HepG2 (cell line): Measurements from ENCODE around the gene GLI3. TPM values are rescaled to one million over a fixed set of nuclear protein-coding genes. Genes with fewer than 3 reads are reported as not detected.

Source experiments
- ATAC-seq: fragments of 200-7000 bp; cut with Tn5 transposase; 3 replicates; pipeline ENCODE4 v1.9.1; 2020; ENCODE audit warnings: mild to moderate bottlenecking, moderate library complexity
- BruUV-seq: library from RNA; stranded (reverse); fragments of 400-500 nt; replicated peaks from 2 replicates; lab custom pipeline; 2021; lab: Mats Ljungman, UMichigan
- CTCF ChIA-PET: fragments of 300-600 bp; formaldehyde crosslinking; extraction: SDS; loops from one replicate; lab custom pipeline; 2021; ENCODE audit warnings: low total read pairs, inconsistent platforms, low intra/inter-chr PET ratio; lab: Yijun Ruan, JAX
- POLR2A ChIA-PET: fragments of 350-600 bp; sonication (Branson Sonifier 250); formaldehyde crosslinking; loops from one replicate; lab custom pipeline; 2020; ENCODE audit warnings: antibody characterized with exemption, inconsistent platforms; lab: Yijun Ruan, JAX
- DNase-seq: peaks from one replicate; pipeline ENCODE4 v3.0.0-alpha.2; 2015; ENCODE audit warnings: low spot score
- FAIRE-seq: peaks from 3 replicates; lab custom pipeline; 2011; peaks lifted over from hg19 to GRCh38; lab: Jason Lieb, UNC
- H2AFZ ChIP-seq: one replicate; pipeline ENCODE4 v1.6.1; 2011; ENCODE audit warnings: low read length, inconsistent platforms
- H3K27ac ChIP-seq: fragments of 300-600 bp; 3 replicates; pipeline ENCODE4 v1.8.0; 2011; ENCODE audit warnings: mixed run types, mild to moderate bottlenecking, mixed read lengths, low read length, inconsistent platforms; ENCODE audit not compliant: insufficient read depth; ENCODE audit errors: extremely low read length
- H3K27me3 ChIP-seq, 2 experiments: fragments of 200-600 bp in 1 of 2; 2 replicates in 1 of 2; 3 replicates in 1 of 2; pipeline versions ENCODE4 v1.6.0 to v1.8.0; 2011; ENCODE audit warnings: low read length in 2 of 2, mild to moderate bottlenecking in 2 of 2, moderate library complexity in 2 of 2, inconsistent platforms in 1 of 2; ENCODE audit not compliant: insufficient read depth in 2 of 2, control insufficient read depth in 1 of 2
- H3K36me3 ChIP-seq, 2 experiments: fragments of 200-600 bp in 1 of 2; replicated peaks in 1 of 2; 2 replicates in 1 of 2; 3 replicates in 1 of 2; pipeline versions ENCODE4 v1.5.1 to v1.8.0; 2011; ENCODE audit warnings: low read length in 2 of 2, inconsistent platforms in 1 of 2; ENCODE audit not compliant: insufficient read depth in 2 of 2, control insufficient read depth in 1 of 2
- H3K4me1 ChIP-seq: 2 replicates; pipeline ENCODE4 v1.5.1; 2012; ENCODE audit warnings: low read length, inconsistent platforms; ENCODE audit not compliant: insufficient read depth
- H3K4me2 ChIP-seq: 2 replicates; pipeline ENCODE4 v1.6.0; 2011; ENCODE audit warnings: low read depth, low read length, inconsistent platforms
- H3K4me3 ChIP-seq, 3 experiments: fragments of 200-600 bp in 1 of 3; sonication (generic), shearing (Covaris generic) in 1 of 3; replicated peaks in 1 of 3; 2 replicates each; pipeline ENCODE4 v1.5.1; 2011 to 2016; ENCODE audit warnings: low read length in 3 of 3, inconsistent platforms in 2 of 3, low read depth in 2 of 3, mild to moderate bottlenecking in 2 of 3, control low read depth in 1 of 3, mixed read lengths in 1 of 3; ENCODE audit not compliant: insufficient read depth in 1 of 3
- H3K79me2 ChIP-seq: one replicate; pipeline ENCODE4 v1.6.1; 2011; ENCODE audit warnings: low read length, inconsistent platforms; ENCODE audit not compliant: insufficient read depth
- H3K9ac ChIP-seq: 2 replicates; pipeline ENCODE4 v1.6.0; 2011; ENCODE audit warnings: mild to moderate bottlenecking, low read depth, low read length, inconsistent platforms; ENCODE audit not compliant: insufficient read depth
- H3K9me3 ChIP-seq: 2 replicates; pipeline ENCODE4 v1.5.1; 2012; ENCODE audit warnings: mild to moderate bottlenecking, low read length
- H4K20me1 ChIP-seq: 2 replicates; pipeline ENCODE4 v1.6.0; 2011; ENCODE audit warnings: inconsistent platforms, mild to moderate bottlenecking, low read length, moderate library complexity; ENCODE audit not compliant: insufficient read depth
- DRAP1 ChIP-seq: IDR thresholded peaks from 2 replicates; pipeline ENCODE4 v1.6.1; 2016; ENCODE audit warnings: missing genetic modification reagents, missing compliant biosample characterization
- HIVEP1 ChIP-seq: sonication (generic); formaldehyde crosslinking; IDR thresholded peaks from 2 replicates; pipeline ENCODE4 v1.4.0; 2020; ENCODE audit warnings: mild to moderate bottlenecking, missing genetic modification reagents
- IKZF5 ChIP-seq: IDR thresholded peaks from 2 replicates; pipeline ENCODE4 v1.6.1; 2018; ENCODE audit warnings: missing genetic modification reagents, mild to moderate bottlenecking, missing compliant biosample characterization
- KDM1A ChIP-seq: IDR thresholded peaks from 2 replicates; pipeline ENCODE4 v1.6.1; 2016; ENCODE audit warnings: missing compliant biosample characterization
- MTF1 ChIP-seq: sonication (generic); formaldehyde crosslinking; IDR thresholded peaks from 2 replicates; pipeline ENCODE4 v1.5.0; 2020; ENCODE audit warnings: missing genetic modification reagents
- REPIN1 ChIP-seq: sonication (generic); formaldehyde crosslinking; IDR thresholded peaks from 2 replicates; pipeline ENCODE4 v1.8.0; 2022; ENCODE audit warnings: missing genetic modification reagents, low read depth, mild to moderate bottlenecking, borderline replicate concordance
- RFXANK ChIP-seq: IDR thresholded peaks from 2 replicates; pipeline ENCODE4 v1.6.1; 2016
- SALL2 ChIP-seq: sonication (generic); formaldehyde crosslinking; IDR thresholded peaks from 2 replicates; pipeline ENCODE4 v1.8.1; 2023; ENCODE audit warnings: mild to moderate bottlenecking, missing genetic modification reagents, inconsistent platforms
- ZBTB33 ChIP-seq: sonication (generic); formaldehyde crosslinking; IDR thresholded peaks from 2 replicates; pipeline ENCODE4 v1.4.0; 2020; ENCODE audit warnings: missing genetic modification reagents
- ZFP41 ChIP-seq: sonication (generic); formaldehyde crosslinking; IDR thresholded peaks from 2 replicates; pipeline ENCODE4 v1.4.0; 2020; ENCODE audit warnings: mild to moderate bottlenecking, missing genetic modification reagents, borderline replicate concordance
- ZGPAT ChIP-seq: IDR thresholded peaks from 2 replicates; pipeline ENCODE4 v1.6.1; 2016; ENCODE audit warnings: mild to moderate bottlenecking
- ZNF235 ChIP-seq: sonication (generic); formaldehyde crosslinking; IDR thresholded peaks from 2 replicates; pipeline ENCODE4 v1.8.1; 2023; ENCODE audit warnings: mild to moderate bottlenecking, missing genetic modification reagents, borderline replicate concordance
- ZNF329 ChIP-seq: sonication (generic); formaldehyde crosslinking; IDR thresholded peaks from 2 replicates; pipeline ENCODE4 v1.9.0; 2021; ENCODE audit warnings: low read depth, mild to moderate bottlenecking, missing genetic modification reagents
- ZNF557 ChIP-seq: sonication (generic); formaldehyde crosslinking; IDR thresholded peaks from 2 replicates; pipeline ENCODE4 v1.4.0; 2020; ENCODE audit warnings: missing genetic modification reagents
- ZNF607 ChIP-seq: sonication (generic); formaldehyde crosslinking; IDR thresholded peaks from 2 replicates; pipeline ENCODE4 v1.5.1; 2020; ENCODE audit warnings: missing genetic modification reagents, mild to moderate bottlenecking, borderline replicate concordance
- ZNF782 ChIP-seq: sonication (generic); formaldehyde crosslinking; IDR thresholded peaks from 2 replicates; pipeline ENCODE4 v1.4.0; 2020; ENCODE audit warnings: missing genetic modification reagents, mild to moderate bottlenecking, borderline replicate concordance
- WGBS: methylation state at CpG from one replicate; pipeline ENCODE4 v1.1.6; 2017; ENCODE audit warnings: low lambda C conversion rate; 5-methylcytosine and 5-hydroxymethylcytosine counted together
- in situ Hi-C: cut with HindIII; loops from 2 replicates; pipeline ENCODE4 v1.10.0; 2017; ENCODE audit warnings: low pct_unique_long_range_greater_than_20kb; ENCODE audit not compliant: extremely low pct_ligation_motif_present
- intact Hi-C: fragments of 100-400 bp; cut with micrococcal nuclease; formaldehyde crosslinking; loops from one replicate; pipeline ENCODE4 v1.10.0; 2022; ENCODE audit not compliant: unreplicated experiment
- polyA plus RNA-seq, 8 experiments: library from polyadenylated mRNA; depleted of rRNA in 3 of 8; stranded (reverse) in 7 of 8; unstranded in 1 of 8; fragments of >200 nt; fragmentation: Illumina TruSeq in 4 of 8; extraction: Trizol in 4 of 8; gene quantifications; 2 replicates each; pipeline versions ENCODE4 v1.2.1 to v1.2.3, GENCODE V29; 2011 to 2016; ENCODE audit warnings: low read depth in 4 of 8, missing spikeins in 1 of 8, mixed read lengths in 1 of 8; ENCODE audit not compliant: insufficient read depth in 1 of 8
- total RNA-seq, 5 experiments: library from RNA; depleted of rRNA; stranded (reverse); fragments of >200 nt; fragmentation: Illumina TruSeq; extraction: Trizol; gene quantifications; 2 replicates each; pipeline ENCODE4 v1.2.3, GENCODE V29; 2016; ENCODE audit warnings: low read depth in 1 of 5

GLI3 gene
- total and polyA plus RNA-seq, 2 of the 13 experiments (the other 11 are each of a cell fraction or from before 2014, with no cell fraction given): not detected

GRCh38 chr7:42234736-42235135, 2.3 kb downstream of the GLI3 start:
- CTCF ChIA-PET: no interaction called here
- no peaks in the 10 kb centered on the region for H3K79me2 ChIP-seq

More at GRCh38 chr7:42234736-42235135, 2.3 kb downstream of the GLI3 start:
- H4K20me1 ChIP-seq: no peaks in the 10 kb centered on the region
- POLR2A ChIA-PET: no interaction called here
- WGBS: 1% methylated on average over 3 of the region's 3 CpGs
- no peak overlapping the region for H2AFZ ChIP-seq
- H3K36me3 ChIP-seq: no peaks in the 10 kb centered on the region
- H3K27me3 ChIP-seq: peaks cover 4 to 43% of the 10 kb centered on the region in 2 experiments; a peak in 4 of 5 replicates
- no peak overlapping the region for H3K4me3 ChIP-seq
- DNase-seq (no peak), FAIRE-seq (no peak), ATAC-seq (no peak)
- intact Hi-C loops (no loop called here), in situ Hi-C loops (no loop called here)
- H3K4me2 ChIP-seq: no peak overlapping the region
- BruUV-seq: no TSS peak
- no peak for TF ChIP-seq ZFP41 (CRISPR knock-in tag)
- TF ChIP-seq REPIN1 (CRISPR knock-in tag): no peak
- no peak for TF ChIP-seq ZNF235 (CRISPR knock-in tag)
- TF ChIP-seq RFXANK: no peak
- TF ChIP-seq DRAP1 (CRISPR knock-in tag): no peak
- TF ChIP-seq ZNF607 (CRISPR knock-in tag): no peak
- TF ChIP-seq SALL2 (CRISPR knock-in tag): no peak
- TF ChIP-seq ZGPAT: no peak
- no peak for TF ChIP-seq HIVEP1 (CRISPR knock-in tag)
- TF ChIP-seq KDM1A: no peak
- no peak for TF ChIP-seq IKZF5 (CRISPR knock-in tag)
- TF ChIP-seq MTF1 (CRISPR knock-in tag): no peak
- TF ChIP-seq ZNF329: no peak
- TF ChIP-seq ZNF782 (CRISPR knock-in tag): no peak
- TF ChIP-seq ZBTB33 (CRISPR knock-in tag): no peak
- TF ChIP-seq ZNF557 (CRISPR knock-in tag): no peak
- H3K4me1 ChIP-seq: no peaks in the 10 kb centered on the region; the same call in 1 of the 2 replicates
- no peak overlapping the region for H3K27ac ChIP-seq
- H3K9me3 ChIP-seq: no peaks in the 10 kb centered on the region
- H3K9ac ChIP-seq: no peak overlapping the region
